HL-60 (cell line): ENCODE data around the gene WHAMM.

Experiments used
- CTCF ChIP-seq: IDR thresholded peaks from one replicate; pipeline ENCODE4 v1.5.1; 2011; ENCODE audit warnings: low read length, control low read depth, inconsistent platforms; ENCODE audit not compliant: insufficient read depth
- GABPA ChIP-seq: IDR thresholded peaks from 2 replicates; pipeline ENCODE4 v1.6.1; 2012; ENCODE audit warnings: low read depth
- POLR2AphosphoS5 ChIP-seq: IDR thresholded peaks from 2 replicates; pipeline ENCODE4 v1.6.1; 2012; ENCODE audit warnings: low read depth
- TF ChIP-seq, protein P1 (sequence below): IDR thresholded peaks from 2 replicates; pipeline ENCODE4 v1.6.1; 2012; ENCODE audit warnings: low read depth; ENCODE audit not compliant: insufficient replicate concordance

- TF ChIP-seq CTCF (no peak), POLR2AphosphoS5 (peak; percentile 79), GABPA (no peak)
- TF ChIP-seq, protein P1, sequence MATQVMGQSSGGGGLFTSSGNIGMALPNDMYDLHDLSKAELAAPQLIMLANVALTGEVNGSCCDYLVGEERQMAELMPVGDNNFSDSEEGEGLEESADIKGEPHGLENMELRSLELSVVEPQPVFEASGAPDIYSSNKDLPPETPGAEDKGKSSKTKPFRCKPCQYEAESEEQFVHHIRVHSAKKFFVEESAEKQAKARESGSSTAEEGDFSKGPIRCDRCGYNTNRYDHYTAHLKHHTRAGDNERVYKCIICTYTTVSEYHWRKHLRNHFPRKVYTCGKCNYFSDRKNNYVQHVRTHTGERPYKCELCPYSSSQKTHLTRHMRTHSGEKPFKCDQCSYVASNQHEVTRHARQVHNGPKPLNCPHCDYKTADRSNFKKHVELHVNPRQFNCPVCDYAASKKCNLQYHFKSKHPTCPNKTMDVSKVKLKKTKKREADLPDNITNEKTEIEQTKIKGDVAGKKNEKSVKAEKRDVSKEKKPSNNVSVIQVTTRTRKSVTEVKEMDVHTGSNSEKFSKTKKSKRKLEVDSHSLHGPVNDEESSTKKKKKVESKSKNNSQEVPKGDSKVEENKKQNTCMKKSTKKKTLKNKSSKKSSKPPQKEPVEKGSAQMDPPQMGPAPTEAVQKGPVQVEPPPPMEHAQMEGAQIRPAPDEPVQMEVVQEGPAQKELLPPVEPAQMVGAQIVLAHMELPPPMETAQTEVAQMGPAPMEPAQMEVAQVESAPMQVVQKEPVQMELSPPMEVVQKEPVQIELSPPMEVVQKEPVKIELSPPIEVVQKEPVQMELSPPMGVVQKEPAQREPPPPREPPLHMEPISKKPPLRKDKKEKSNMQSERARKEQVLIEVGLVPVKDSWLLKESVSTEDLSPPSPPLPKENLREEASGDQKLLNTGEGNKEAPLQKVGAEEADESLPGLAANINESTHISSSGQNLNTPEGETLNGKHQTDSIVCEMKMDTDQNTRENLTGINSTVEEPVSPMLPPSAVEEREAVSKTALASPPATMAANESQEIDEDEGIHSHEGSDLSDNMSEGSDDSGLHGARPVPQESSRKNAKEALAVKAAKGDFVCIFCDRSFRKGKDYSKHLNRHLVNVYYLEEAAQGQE: peak; percentile 44
Observed at GRCh38 chr15:82809308-82810060, at the start of gene WHAMM.
